HG02763 (cell line): ENCODE results near the gene GREB1L.

Experiments used
- ATAC-seq: cut with Tn5 transposase; IDR thresholded peaks from one replicate; pipeline ENCODE4 v1.9.1; 2021; ENCODE audit warnings: mild to moderate bottlenecking, moderate library complexity; ENCODE audit not compliant: unreplicated experiment

GREB1L gene

DNA sequence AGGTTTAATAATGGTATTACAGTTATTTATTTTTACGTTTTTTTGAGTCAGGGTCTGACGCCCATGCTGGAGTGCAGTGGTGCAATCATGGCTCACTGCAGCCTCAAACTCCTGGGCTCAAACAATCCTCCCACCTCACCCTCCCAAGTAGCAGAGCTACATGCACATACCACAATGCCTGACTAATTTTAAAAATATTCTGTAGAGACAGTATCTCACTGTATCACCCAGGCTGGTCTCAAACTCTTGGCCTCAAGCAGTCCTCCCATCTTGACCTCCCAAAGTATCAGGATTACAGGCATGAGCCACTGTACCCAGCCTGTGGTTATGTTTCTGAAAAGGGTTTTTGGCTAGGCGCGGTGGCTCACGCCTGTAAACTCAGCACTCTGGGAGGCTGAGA is 237.7 kb downstream of the GREB1L start:
- ATAC-seq, result no peak

DNA sequence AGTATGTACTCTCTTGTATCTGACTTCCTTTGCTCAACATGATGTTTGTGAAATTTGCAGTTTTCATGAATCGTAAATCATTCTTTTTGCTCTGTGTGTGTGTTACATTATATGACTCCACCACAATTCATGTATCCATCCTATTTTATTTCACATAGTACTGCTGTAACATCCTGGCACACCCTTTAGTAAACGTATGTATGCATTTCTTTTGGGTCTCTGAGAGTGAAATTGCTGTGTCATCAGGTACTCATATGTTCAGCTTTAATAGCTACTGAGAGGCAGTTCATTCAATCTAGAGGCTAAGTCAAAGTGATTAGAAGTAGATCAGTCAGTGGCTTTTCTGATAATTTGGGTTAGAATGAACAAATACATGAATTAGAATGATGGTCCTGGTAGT is 239.7 kb downstream of the GREB1L start:
- ATAC-seq, result no peak

DNA sequence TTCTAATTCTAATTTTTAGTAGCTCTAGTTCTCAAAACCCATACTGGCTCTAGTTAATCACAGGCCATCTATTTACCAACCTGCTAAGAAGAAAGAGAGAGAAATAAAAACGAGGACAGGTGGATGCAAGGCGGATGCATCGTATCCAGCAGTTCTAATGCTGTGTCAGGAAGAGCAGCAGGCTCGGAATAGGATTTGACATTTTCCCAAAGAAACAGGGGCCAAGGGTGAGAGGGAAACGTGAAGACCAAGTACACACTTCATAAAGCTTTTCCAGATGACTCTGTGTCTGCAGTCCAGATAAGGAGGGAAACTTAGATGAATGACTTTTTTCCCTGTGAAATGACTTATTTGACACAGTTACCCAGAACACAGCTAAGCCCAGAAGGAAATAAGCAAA is 241.0 kb downstream of the GREB1L start:
- ATAC-seq, result no peak

DNA sequence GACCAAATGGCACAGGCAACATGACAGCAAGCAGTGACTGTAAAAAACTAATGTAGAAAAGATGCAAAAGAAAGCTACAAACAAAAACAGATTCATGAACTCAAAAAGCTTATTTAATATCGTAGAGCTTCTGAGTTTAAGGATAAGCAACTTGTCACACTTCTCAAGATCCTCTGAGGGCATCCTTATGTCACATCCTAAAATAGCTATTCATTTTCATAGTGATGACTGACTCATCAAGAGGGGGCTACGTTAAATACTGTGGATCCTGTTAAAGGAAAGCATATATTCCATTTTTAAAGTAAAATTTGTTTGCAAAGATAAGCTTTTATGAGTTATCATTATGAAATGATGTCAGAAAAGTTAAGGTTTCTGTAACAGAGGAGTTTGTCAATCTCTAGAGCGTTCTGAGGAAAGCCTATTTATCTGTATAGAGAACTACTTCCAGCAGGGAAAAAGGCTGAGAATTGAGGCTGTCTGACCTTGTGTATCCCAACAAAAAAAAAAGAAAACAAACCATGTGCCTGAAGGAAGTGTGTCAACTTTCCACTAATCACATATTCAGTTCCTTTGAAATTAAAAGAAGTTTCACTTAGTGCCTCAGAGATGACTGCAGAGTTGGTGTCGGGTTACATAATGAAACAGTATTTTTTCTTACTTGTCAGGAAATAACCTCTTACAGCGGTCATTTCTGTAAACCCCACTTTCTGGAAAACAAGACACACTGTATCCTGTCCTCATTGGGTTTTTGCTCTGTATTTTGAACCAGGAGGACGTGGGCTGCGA is 243.0 kb downstream of the GREB1L start:
- no peak for ATAC-seq

DNA sequence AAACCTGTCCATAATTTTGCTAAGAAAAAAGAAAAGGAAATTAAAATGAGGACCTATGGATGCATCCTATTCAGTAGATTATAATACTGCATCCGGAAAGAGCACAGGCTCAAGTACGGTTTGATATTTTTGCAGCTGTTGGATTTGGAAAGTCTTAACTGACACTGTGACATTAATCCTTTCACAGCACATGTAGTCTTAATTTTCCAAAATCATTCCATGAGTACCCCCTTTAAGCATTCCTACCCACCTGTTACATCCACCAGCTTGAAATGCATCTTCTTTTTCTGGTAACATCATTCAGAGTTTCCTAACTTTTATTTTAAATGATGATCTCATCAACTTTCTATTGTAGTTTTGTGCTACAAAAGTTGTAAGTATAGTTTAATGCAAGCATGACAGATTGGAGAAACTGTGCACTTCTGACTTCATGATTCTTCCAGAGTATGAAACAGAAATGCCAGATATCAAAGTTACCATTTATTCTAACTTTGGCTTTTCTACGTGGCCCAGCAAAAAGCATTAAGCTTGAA is 244.9 kb downstream of the GREB1L start:
- no peak for ATAC-seq

DNA sequence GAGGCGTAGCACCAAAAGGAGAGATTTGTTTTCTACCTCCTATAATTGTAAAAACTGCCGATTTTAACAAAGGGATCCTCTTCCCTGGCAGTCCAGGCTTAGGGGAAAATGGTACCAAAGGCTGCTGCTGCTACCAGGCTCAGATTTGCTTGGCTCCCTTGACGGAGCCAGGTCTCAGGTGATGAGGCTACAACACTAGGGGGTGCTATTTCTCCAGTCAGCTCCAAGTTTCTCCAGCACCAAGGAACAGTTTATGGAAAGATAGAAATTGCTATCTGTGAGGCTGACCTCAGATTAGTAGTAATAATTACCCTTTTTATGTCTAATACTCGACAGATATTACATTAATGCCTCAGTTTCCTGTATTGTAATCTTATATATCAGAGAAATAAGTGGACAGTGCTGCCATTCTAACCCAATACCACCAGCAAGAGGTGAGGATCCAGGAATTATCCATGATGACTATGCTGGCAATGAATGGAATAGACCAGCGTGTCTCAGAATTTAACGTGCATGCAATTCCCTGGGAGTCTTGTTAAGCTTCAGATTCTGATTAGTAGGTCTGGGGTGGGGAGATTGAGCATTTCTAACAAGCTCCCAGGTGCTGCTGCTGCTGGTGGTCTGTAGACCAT is 247.2 kb downstream of the GREB1L start:
- ATAC-seq, result no peak

DNA sequence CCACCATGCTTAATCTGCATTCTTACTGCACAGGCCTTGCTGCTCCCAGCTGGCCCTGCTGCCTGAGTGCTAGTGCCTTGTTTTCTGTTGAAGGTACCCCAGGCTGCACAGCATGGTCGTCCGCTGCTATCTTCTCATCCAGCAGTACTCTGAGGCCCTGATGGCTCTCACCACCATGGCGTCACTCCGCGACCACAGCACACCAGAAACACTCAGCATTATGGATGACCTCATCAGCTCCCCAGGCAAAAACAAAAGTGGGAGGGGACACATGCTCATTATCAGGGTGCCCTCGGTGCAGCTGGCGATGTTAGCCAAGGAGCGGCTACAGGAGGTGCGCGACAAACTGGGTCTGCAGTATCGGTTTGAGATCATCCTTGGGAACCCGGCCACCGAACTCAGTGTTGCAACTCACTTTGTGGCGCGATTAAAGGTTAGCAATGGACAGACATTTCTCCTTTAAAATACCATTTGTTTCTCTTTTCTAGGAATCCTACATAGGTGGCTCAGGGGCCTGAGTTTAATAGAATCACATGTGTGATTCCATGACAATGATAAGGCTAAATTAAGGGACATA is 248.0 kb downstream of the GREB1L start:
- no peak for ATAC-seq

DNA sequence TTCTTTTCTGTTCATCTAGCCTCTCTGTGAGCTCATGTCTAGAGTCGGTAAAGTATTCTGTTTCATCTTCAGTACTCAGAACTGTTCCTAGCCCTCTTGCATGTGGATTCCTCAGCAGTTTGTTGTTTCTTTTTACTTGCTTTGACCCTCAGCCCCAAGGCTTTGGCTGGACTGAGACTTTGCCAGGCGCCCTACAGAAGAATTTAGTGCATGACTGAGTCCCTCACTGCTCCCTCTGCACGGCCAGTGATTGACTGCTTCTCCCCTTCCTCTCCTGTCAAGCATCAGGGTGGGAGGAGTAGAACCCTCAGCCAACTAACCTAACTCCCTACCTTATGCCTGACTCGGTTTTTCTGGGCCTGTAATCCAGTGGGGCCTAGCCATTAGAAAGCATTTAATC is 248.7 kb downstream of the GREB1L start:
- ATAC-seq, result no peak

DNA sequence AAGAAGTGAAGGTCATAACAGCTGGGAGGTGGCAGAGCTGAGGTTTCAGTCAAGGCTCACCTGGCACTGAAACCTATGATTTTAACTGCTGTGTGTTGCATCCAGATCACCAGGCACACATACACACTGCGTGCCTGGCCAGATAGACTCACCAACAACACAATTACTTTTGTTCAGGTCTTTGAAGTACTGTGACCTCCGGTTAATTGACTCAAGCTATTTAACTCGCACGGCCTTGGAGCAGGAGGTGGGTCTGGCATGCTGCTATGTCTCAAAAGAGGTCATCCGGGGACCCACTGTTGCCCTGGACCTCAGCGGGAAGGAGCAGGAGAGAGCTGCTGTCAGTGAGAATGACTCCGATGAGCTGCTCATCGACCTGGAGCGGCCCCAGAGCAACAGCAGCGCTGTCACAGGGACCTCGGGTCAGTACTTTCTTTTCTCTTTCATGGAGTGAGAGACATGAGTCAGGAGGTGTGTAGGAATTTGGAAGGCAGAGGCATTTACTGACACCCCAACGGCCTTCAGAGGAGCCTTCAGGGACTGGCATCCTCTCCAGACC is 254.3 kb downstream of the GREB1L start:
- no peak for ATAC-seq

DNA sequence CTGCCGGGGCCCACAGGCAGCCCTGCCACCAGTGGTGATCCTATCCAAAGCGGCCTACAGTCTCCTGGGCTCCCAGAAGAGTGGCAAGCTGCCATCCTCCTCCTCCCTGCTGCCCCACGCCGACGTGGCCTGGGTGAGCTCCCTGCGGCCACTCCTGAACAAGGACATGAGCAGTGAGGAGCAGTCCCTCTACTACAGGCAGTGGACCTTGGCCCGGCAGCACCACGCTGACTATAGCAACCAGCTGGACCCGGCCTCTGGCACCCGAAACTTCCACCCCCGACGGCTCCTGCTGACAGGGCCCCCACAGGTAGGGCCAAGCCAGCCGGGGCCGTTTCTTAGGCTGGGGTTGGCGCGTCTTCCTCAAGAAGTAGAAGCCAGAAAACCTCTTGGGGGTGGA is 258.0 kb downstream of the GREB1L start:
- ATAC-seq, result no peak

DNA sequence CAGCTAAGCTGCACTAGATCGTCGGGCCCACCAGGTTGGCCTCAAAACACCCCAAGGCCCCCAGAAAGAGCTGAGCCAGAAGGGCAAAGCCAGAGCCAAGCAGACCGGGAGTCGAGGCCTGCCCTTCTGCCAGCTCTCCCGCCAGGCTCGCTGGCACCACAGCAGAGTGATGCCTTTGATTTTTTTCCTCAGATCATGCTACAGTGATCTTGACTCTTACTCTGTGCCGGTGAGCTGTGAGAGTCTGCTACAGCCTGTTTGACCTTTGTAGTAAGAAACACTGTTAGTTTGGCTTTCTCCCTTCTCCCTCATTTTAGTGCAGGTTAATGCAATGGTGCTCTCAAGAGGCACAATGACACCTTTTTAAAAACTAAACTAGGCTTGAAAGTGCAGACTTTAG is 260.6 kb downstream of the GREB1L start:
- no peak for ATAC-seq

DNA sequence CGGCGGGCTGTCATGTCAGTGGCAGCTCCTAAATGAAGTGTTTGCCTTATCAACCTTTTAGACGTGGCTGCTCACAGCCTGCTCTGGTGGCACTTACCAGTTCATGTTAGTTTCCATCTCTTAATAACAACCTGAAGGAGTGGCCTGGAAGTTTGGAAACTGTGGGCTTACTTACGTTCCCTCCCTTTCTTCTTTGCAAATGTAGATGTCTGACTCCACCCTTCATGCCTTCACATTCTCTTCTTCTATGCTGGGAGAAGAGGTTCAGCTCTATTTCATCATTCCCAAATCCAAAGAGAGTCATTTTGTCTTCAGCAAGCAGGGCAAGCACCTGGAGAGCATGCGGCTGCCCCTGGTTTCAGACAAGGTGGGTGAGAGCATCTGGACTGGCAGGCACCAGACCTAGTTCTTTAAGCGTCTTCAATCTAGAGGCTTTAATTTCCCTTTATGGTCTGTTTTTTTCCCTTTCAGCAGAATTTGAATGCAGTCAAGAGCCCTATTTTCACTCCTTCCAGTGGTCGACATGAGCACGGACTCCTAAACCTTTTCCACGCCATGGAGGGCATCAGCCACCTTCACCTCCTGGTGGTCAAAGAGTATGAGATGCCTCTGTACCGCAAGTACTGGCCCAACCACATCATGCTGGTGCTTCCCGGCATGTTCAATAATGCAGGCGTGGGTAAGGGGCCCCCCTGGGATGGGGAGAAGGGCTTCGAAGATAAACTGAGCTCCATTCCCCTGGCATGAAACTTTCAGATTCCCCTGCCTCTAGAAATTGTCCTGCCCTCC is 266.1 kb downstream of the GREB1L start:
- no peak for ATAC-seq

DNA sequence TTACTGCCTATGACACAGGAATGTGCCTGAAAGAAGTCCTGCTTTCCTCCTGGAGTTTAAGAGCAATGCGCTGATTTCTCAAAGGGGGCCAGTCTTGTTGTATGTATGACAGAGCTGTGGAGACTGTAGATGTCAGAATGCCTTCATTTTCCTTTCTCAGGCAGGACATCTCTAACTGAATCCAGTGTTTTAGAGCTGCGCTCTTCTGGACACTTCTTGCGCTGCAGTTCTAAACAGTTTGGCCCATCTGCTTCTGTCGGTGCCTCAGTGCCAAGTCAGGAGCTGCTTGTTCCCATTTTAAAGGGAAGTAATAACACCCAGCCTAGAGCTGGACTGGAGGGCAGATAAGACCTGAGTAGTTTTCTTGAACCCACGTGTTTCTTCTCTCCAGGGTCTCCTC is 267.0 kb downstream of the GREB1L start:
- ATAC-seq, result no peak

DNA sequence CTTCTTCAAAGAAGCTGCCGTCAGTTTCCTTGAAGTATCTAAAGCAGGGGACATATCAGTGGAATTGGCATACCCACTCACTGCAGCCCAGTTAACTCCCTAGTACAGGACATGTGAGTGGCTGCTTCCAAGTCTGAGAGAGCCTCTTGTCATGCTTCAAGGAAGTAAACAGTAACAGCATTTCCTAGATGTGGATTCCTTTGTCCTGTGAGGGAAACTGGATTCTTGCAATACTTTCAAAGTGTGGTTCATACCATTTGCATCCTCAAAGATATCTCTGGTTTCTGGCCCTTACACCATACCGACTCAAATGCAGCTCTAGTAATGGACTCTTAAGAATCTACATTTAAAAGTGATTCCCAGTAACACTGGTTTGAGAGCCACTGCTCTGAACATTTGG is 271.3 kb downstream of the GREB1L start:
- ATAC-seq, result no peak

DNA sequence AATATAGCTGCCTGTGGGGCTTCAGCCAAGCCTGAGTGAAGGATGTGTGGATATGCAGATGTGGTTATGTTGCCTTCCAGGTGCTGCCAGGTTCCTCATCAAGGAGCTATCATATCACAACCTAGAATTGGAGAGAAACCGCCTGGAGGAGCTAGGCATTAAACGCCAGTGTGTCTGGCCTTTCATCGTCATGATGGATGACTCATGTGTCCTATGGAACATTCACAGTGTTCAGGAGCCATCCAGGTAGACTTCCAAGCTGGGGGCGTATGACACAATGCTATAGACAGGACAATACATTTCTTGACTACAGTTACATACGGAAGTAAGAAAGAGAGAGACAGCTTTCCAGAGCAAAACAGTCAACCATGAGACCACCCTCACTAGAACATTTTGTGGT is 271.7 kb downstream of the GREB1L start:
- no peak for ATAC-seq

DNA sequence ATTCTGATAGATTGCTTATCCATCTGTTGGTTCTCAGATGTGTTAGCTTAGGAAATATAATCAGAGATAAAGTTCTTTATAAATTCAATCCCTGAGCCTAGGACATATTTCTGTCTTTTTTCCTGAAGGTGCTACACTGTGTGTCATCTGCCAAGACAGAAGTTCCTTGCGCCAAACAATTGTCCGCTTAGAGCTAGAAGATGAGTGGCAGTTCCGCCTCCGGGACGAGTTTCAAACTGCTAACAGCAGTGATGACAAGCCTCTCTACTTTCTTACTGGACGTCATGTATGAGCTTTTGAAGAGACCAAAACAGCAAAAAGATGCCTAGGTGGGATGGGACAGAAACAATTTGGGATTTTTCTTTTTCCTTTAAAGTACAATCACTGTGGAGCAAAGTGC is 280.5 kb downstream of the GREB1L start:
- no peak for ATAC-seq

DNA sequence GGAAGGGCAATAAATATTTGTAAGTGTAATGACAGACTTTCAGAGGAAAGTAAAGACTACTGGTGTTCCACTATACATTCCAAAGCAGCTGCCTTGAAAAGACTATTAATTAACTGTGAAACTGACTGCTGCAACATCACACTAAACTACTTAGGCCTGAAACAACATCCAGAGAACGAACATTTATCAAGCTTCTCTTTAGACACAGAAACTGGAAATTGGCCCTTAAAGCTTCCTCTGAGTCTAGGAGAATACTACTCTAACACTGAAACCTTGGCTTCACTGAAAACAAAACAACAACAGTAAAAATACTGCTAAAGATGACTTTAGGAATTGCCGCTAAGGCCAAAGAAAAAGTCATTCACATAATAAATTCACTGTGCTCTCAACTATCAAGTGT is 283.9 kb downstream of the GREB1L start:
- ATAC-seq, result no peak

DNA sequence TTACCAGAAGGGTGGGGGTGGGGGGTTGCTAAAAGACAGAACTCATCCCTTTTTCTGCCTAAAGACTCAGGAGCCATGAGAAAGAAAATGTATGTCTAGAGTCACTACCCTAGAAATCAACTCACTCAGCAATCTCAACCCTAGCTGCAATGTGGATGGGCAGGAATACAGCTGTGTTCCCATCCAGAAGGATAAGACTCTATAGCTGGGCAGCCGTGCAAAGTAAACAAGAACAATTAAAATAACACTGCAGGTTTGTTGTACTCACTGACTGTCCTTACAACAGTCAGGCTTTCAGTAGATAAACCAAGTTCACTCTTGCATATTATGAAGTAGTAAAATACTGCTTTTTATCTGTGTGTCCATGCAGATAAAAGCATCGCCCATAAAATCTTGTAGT is 284.4 kb downstream of the GREB1L start:
- ATAC-seq, result no peak

DNA sequence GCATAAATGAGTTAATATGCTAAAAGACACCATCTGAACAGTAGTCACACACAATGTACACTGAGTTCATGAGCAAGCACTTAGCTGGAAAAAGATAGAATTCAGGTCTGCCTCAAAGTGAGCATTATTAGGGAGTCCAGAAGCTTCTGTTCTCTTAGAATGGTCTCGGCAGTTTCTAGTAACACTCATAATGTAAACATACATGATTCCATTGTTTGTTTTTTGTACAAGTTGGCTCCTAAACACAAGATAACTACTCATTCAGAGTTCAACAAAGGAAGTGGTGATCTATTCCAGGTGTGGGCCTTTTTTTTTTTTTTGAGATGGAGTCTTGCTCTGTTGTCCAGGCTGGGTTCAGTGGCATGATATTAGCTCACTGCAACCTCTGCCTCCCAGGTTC is 292.3 kb downstream of the GREB1L start:
- ATAC-seq, result no peak

DNA sequence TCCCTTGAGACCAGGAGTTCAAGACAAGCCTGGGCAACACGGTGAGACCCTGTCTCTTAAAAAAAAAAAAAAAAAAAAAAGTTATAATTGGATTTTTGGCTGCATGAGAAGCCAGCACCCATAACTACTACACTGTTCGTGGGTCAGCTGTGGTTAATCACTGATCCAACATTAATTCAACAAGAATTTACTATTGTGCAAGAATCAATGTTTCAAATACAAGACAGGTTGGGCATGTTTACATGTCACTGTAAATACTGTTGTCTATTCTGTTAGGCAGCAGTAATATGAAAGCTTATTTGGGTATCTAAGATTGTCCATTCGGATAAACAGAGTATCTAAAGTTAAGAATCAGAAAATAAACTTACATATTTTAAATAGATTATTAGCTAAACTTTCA is 296.2 kb downstream of the GREB1L start:
- ATAC-seq, result no peak

DNA sequence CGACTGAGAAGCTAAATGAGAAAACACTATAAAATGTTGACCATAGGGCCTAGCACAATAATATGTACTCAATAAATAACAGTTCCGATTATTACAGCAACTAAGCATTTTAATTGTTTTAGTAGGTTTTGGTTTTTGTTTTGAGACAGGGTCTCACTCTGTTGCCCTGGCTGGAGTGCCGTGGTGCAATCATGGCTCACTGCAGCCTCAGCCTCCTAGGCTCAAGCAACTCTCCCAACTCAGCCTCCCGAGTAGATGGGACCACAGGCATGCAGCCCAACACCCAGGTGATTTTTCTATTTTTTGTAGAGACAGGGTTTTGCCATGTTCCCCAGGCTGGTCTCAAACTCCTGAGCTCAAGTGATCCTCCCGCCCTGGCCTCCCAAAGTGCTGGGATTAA is 304.4 kb downstream of the GREB1L start:
- ATAC-seq, result no peak
